GM19025 (cell line): ENCODE data around the gene ATP2C2.
"Not testable (repeated sequence)": the region's sequence is repeated elsewhere in the genome, so short reads cannot be mapped to it uniquely, and the experiment has no call there.

Source experiments
- ATAC-seq: cut with Tn5 transposase; IDR thresholded peaks from one replicate; pipeline ENCODE4 v1.9.1; 2021; ENCODE audit warnings: mild to moderate bottlenecking, low read depth, moderate library complexity; ENCODE audit not compliant: unreplicated experiment

ATP2C2 gene

DNA sequence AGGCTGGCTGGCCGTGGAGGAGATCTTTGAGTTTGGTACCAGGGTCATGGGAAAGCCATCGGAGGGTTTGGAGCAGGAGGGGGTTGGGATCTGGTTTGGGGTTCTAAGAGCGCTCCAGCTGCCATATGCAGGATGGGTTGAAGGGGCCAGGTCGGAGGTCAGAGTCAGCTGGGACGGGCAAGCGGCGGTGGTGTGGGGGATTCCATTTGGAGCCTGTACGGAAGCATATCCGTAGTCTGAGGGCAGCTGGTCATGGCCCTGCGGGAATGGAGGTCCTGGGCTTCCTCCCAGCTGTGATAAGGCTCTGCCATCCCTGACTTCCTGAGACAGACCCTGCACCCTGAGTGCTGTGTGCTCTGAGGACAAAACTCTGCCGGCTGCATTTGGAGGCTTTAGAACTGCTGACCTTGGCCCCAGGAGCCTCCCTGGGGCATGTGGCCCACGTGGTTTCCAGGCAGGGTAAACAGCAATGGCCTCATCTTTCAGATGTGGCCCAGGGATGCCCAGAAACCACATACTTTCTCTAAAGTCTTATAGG is 46.5 kb downstream of the ATP2C2 start:
- no peak for ATAC-seq

DNA sequence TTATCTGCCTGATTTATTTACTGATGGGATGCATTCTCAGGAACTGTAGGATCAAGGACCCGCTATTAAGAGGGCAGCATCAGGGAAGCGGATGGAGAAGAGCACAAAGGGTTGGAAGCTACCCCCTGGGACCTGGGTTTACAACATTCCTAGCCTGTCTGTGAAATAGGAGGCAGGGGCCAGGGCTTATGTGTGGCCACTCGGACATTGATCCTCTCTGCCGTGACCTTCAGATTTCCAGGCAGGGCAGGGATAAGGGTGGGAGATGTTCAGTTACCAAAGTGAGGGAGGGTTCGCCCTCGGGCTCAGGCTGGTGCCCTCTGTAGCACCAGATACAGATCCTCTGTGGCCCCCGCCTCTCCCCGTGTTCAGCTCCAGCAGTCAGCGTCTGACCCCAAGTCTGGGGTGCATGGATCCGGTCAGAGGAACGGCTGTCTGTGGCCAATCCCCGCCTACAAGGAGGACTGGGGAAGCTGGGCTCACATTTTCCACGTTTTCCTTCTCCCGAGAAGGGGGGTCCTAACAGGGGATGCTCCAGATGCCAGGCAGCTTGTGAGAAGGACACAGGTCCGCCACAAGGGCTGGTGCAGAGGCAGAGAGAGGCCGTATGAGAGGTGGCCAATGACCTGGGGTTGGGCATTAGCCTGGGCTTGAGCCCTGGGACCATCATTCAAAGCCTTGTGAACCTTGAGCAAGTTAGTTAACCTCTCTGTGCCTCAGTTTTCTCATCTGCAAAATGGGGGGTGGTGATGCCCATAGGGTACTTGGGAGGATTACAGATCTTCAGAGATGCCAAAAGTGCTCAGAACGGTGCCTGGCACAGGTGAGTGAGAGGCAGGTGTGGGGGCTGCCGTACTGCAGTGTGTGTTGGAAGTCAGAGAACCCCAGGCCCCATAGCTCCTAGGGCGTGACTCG is 48.3 kb downstream of the ATP2C2 start:
- ATAC-seq, result no peak

DNA sequence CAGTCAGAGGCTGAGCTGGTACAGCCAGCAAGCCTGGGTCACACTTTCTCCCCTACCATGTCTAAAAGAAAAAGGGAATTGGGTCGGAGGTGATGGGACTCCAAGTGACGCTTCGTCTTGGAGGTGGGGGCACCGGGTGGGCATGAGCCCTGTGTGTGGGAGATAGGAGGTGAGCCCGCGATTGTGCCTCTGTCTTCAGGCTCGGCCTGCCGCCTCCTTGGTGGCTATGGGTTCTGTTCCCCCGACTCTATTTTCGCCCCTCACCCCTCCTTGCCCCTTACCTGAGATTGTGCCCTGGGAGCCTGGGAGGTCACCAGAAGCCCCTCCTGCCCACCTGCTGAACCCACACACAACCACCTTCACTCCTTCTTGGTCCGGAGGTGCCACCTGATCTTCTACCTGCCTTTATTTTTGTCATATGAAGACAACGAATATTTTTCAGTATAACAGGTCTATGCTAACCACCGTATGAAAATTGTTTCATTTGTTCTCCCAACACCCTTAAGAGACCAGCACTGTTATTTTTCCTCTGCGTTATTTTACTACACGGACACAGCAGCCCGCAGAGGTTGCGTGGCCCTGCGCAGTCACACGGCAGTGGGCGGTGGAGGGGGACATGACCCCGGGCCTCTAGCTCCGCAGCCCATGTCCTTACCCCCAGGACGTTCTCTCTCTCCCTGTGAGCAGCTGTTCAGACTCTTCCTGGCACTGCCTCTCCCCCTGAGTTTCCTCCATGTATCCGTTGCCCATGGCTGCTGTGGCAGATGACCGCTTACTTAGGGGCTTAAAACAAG is 49.9 kb downstream of the ATP2C2 start:
- no peak for ATAC-seq

DNA sequence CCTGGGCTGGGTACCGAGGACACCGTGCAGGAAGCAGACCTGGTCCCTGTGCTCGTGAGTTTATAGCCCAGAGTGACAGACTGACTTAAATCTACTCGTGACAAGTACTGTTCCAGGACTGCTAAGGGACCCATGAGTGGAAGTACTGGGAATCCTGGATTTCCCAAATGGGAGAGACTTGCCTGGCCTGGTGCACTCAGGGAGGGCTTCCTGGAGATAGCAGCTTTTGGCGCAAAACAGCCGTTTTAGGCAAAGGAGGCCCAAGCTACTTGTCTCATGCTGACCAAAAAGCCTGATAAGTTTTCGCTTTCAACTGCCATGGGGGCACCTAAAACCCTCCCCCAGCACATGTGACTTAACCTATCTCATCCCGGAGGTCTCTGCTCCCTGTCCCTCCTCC is 51.4 kb downstream of the ATP2C2 start:
- ATAC-seq, result no peak

DNA sequence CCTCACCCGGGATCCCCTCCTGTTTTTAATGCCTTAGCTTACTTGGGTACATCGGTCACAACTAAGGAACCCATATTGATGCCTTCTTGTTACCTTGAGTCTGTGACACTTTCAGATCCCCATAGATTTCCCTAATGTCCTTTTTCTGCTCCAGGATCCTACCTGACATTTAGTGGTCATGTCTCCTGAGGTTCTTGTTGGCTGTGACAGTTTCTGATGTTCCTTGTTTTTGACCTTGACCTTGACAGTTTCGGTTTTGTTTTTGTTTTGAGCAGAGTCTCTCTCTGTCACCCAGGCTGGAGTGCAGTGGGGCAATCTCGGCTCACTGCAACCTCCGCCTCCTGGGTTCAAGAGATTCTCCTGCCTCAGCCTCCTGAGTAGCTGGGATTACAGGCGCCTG is 52.2 kb downstream of the ATP2C2 start:
- ATAC-seq, result not testable (repeated sequence)

DNA sequence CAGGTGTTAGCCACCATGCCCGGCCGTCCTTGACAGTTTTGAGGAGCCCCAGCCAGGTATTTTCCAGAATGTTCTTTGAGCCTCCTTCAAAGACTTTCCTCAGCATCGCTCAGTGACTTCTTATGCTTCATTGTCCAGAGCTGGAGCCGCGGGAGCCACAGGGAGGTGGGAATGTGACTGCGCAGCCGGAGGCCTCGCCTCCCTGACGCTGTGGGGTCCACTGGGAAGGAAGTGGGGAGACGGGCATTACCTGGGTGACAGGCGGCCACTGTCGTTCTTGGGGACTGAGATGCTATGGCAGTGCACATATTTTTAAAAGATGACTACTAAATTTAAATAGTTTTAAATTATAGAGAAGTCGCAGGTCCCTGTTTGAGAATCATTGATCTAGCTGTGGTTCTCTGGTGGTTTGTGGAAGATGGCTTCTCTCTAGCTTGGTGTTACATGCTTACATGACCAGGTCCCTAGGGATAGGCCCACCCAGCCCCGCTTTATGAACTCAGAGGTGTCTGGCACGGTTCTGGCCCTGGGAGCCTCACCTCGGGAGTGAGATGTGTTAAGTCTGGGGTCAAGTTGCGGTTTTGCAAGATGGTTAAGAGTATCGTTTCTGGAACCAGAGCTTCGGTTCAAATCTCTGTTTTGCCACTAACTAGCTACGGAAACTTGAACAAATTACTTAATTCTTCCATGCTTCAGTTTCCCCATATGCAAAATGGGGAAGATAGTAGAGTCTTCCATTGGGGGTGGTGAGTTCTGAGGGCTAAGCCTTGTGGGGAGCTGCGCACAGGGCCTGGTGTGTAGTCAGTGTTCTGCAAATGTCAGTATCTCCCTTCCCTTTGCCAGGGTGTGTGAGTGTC is 53.0 kb downstream of the ATP2C2 start:
- ATAC-seq, result no peak

DNA sequence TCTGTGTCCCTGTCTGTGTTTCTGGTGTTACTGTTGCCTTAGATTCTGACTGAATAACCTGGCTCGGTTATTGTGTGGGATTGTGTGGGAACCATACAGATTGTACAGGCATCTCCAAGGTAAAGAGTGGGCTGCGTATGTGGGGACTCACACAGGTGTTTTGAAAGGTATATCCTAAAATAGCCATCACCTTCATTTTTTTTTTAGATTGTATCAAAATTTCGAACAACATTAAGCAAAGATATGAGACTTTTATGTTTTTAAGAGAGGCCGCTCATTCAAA is 53.5 kb downstream of the ATP2C2 start:
- ATAC-seq, result no peak

DNA sequence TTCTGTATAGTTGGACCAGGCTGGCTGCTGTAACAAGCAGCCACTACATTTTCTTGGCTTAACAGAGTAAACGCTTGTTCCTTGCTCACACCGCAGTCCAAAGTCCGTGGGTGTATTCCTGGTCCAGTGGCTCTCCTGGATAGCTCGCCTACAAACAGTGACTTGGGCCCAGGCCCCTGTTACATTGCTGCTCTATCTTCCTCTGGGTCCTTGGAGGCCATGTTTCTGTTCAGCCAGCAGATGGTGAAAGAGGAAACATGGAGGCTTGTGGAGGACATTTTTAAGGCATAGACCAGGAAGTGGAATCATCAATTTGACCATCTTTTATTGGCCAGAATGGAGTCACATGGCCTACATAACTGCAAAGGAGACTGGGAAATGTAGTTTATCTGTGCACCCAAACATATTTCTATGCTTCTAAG is 55.1 kb downstream of the ATP2C2 start:
- no peak for ATAC-seq

DNA sequence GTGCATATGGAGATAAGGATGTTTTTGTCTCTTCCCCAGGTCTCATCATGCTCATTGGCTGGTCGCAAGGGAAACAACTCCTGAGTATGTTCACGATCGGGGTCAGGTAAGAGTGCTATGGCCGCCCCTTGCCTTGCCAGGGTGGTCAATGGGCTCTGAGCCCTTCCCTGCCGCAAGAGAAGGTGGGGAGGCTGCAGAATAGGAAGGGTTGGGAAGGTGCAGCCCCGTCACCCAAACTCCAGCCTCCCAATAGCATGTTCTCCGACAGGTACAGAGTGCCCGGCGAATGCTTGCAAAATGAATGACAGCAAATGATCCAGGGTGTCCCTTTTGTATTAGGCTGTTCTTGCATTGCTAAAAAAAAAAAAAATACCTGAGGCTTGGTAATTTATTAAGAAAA is 57.4 kb downstream of the ATP2C2 start:
- no peak for ATAC-seq

DNA sequence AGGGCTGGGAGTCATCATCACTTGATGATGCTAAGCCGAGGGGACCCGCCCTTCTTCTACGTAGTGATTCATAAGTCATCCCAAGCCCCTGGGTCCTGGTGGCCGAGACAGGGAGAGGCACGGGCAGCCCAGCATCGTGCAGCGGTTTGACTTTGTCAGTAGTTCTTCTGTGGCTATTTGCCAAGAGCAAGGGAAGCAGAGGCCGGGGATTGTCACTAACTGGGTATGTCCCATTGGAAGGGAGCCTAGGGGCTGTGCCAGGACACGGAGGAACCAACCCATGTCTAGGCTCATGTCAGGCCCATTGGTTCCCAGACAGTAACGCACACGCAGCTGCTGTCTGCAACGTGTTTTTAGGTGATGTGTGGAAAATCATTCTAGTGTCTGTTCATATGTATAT is 58.5 kb downstream of the ATP2C2 start:
- ATAC-seq, result no peak

DNA sequence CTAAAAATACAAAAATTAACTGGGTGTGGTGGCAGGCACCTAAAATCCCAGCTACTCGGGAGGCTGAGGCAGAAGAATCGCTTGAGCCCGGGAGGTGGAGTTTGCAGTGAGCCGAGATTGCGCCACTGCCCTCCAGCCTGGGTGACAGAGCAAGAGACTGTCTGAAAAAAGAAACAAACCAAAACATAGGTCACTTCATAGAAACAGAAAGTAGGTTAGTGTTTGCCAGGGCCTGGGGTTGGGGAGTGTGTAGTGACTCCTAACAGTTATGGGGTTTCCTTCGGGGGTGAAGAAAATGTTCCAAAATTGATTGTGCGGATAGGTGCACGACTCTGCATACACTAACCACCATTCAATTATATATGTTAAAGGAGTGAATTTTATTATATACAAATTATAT is 59.2 kb downstream of the ATP2C2 start:
- ATAC-seq, result no peak

DNA sequence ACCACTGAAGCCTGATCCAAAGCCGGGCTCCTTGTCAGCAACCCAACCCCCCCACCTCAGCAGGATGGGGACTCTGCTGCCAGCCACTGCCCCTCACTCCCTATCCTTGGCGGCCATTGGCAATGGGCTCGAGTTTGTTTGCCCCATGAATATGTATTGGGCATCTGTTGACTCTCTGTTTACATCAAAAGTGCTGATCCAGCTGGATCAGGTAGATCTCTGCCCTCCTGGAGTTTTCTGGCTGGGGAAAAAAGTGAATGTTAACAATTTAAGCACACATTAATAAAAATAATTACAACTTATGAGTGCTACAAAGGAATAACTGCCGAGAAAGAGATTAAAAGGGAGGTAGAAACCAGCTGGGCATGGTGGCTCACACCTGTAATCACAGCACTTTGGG is 62.5 kb downstream of the ATP2C2 start:
- ATAC-seq, result no peak

DNA sequence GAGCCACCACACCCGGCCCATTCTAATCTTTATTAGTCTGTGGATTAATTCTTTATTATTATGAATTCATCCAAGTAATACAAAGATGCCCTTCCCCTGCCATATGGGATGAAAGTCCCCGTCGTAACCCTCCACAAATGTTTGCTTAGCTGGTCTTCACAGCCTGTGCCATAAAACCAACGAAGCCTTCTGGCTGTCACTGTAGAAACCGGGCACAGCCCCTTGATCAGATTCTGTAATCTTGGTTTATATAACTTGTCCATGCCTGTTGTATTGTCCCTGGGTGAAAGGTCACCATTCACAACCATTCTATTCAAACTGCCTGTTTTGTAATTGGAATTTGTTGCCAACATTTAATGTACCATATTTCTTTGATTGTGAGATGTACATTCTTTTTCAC is 66.5 kb downstream of the ATP2C2 start:
- ATAC-seq, result no peak

DNA sequence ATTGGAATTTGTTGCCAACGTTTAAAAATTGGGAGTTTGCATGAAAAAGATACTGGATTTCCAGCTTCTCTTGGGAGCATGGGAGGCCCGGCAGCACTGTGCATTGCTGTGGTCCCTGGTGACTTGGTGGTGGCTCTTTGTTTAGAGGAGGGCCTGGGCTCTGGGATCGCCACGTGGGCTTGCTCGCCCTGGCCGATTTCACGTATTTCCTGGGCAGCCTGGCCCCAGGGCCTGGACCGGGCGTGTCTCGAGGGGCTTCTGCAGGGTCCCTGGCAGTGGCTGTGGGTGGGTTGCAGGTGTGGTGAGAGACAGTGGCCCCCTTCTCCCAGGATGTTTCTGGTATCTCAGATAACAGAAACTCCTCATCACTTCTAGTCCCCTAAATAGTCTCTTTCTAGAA is 67.9 kb downstream of the ATP2C2 start:
- no peak for ATAC-seq

DNA sequence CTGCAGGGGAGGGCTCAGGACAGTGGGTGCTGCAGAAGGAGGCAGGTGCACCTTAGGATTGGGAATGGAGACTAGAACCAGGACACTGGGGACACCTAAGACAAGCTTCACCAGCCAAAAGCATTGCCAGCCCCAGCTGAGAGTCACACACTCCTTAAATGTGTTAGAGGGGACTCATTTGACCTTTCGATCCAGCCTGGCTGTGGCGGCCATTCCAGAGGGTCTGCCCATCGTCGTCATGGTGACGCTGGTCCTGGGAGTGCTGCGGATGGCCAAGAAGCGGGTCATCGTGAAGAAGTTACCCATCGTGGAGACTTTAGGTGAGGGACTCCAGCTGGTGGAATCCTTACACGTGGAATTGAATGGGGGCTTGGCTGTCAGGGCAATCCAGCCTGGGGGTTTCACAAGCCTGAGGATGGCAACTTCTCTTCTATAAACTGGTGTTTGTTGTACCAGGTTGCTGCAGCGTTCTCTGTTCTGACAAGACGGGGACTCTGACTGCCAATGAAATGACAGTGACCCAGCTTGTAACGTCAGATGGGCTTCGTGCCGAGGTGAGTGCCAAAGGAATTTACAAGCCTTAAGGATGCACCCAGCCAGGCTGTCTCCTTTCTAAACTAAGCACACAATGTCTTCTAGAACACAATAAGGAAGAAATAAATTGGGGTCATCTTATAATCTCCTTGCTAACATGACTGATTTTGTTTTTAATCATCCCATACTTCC is 70.8 kb downstream of the ATP2C2 start:
- ATAC-seq, result no peak

DNA sequence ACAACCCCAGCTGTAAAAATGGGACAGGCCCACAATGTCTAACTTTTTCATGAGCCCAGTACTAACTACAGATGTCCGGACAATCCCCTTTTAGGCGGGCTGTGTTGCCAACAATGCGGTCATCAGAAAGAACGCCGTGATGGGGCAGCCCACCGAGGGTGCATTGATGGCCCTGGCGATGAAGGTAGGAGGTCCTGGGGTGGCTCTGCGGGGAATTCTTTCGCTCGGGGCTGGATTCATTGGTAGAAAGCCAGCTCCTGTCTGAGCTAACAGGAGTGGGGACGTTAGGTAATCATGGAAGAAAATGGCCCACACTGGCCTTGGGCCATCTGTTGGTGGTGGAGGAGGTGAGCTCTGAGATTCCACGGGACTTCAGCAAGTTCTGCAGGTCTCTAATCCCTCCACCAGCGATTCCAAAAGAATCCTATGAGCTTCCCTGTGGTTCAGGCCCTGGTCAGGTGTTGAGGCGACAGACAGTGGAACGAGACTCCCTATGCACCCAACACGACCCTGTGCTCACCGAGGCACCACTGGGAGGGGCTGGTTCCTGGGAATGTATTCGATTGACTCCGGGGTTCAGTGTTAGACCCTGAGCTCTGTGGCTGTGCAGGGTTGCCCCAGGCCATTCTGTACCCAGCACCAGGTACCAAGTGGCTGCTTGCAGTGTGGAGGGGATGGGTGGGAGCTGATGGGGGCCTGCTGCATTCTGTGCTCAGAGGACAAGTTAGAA is 74.2 kb downstream of the ATP2C2 start:
- no peak for ATAC-seq

DNA sequence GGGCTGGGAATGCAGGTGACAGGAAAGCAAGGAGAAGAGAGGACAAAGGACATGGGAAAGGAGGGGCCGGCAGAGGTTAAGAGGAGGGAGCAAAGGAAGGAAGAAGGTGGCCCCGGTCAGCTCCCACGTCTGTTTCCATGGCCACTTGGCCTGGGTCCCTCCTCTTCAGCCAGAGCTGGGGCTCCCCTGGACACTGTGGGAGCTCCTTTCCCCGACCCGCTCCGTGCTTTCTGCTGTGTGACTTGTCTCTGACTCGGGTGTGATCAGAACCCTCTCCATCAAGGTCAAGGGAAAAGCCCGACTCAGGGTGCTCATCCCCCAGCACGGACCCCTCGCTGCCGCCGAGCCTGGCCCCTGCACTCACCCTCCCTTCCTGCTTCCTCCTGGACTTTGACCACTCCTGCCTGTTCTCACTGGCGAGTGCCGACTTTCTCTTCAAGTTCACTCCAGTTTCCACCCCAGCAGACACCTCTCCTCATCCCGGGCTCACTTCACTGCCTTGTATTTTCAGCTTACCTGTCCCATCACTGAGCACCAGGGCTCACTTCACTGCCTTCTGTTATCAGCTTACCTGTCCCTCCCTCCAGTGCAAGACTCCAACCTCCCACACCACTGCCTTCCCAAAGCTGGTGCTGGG is 74.9 kb downstream of the ATP2C2 start:
- ATAC-seq, result no peak

DNA sequence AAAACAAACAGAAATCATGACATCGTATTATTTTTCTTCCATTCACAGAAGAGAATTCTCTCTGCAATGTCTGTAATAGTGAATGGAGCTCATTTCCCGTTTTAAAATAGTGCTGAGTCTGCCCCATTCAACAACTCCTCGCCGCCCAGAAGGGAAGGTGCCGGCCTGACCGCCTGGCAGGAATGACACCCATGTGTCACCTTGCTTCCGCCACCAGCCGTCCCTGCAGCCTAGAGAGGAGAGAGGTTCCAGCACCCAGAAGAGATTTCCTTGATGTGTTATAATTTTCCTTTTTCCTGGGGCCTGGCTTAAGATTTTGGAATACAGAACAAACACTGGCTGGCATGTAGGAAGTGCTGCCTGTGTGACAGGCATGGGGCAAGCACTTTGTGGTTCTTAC is 76.1 kb downstream of the ATP2C2 start:
- ATAC-seq, result no peak

DNA sequence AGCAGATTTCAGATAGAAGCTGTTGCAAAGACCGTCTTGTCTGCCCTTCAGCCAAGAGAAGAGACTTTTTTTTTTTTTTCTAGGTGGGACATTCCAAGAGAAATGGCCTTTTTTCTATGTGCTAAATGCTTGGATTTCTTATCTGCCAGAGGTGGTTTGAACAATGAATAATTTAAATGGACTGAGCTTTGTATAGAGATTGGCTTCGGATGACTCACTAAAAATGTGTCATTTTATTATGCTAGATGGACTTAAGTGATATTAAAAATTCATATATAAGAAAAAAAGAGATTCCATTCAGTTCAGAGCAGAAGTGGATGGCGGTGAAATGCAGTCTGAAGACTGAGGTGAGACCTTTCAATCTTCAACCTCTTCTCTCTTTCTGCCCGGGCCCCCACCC is 77.7 kb downstream of the ATP2C2 start:
- ATAC-seq, result no peak
